Activated CD8-positive, alpha-beta T cell treated with anti-CD3 and anti-CD28 coated beads for 36 hours (primary cell): Measurements from ENCODE around the gene MAP4K2. TPM values are rescaled to one million over a fixed set of nuclear protein-coding genes. Genes with fewer than 3 reads are reported as not detected.

Experiments used
- ATAC-seq: fragments of 200-7000 bp; cut with Tn5 transposase; one replicate; pipeline ENCODE4 v1.10.0; 2021; ENCODE audit warnings: mild to moderate bottlenecking, moderate library complexity
- CTCF ChIA-PET: fragments of 350-600 bp; sonication (Branson Sonifier 250); formaldehyde crosslinking; loops from one replicate; lab custom pipeline; 2021; ENCODE audit warnings: antibody characterized with exemption; lab: Charles Lee
- POLR2A ChIA-PET: fragments of 350-600 bp; sonication (Branson Sonifier 250); formaldehyde crosslinking; loops from one replicate; lab custom pipeline; 2021; ENCODE audit warnings: antibody characterized with exemption; lab: Charles Lee
- DNase-seq: peaks from one replicate; pipeline ENCODE4 v3.0.0-alpha.2; 2020
- H3K27ac Mint-ChIP-seq: one replicate; pipeline ENCODE4 v1.8.0; 2021; ENCODE audit warnings: mild to moderate bottlenecking, mixed read lengths
- H3K27me3 Mint-ChIP-seq: one replicate; pipeline ENCODE4 v1.8.0; 2021; ENCODE audit warnings: mixed read lengths
- H3K36me3 Mint-ChIP-seq: one replicate; pipeline ENCODE4 v1.8.0; 2021; ENCODE audit warnings: low read depth, mixed read lengths
- H3K4me1 Mint-ChIP-seq: one replicate; pipeline ENCODE4 v1.8.0; 2021; ENCODE audit warnings: low read depth, mixed read lengths
- H3K4me3 Mint-ChIP-seq: one replicate; pipeline ENCODE4 v1.8.0; 2021; ENCODE audit warnings: mild to moderate bottlenecking, moderate library complexity, mixed read lengths
- H3K9me3 Mint-ChIP-seq: one replicate; pipeline ENCODE4 v1.8.0; 2021; ENCODE audit warnings: mixed read lengths
- CTCF ChIP-seq: fragments of 200-600 bp; IDR thresholded peaks from one replicate; pipeline ENCODE4 v1.8.0; 2022; ENCODE audit warnings: antibody characterized with exemption, mild to moderate bottlenecking
- intact Hi-C: fragments of 100-400 bp; cut with micrococcal nuclease; formaldehyde crosslinking; loops from one replicate; pipeline ENCODE4 v1.10.0; 2022
- total RNA-seq, 2 experiments: library from RNA; stranded (reverse); gene quantifications; one replicate each; pipeline ENCODE4 v1.2.3, GENCODE V29; 2021

Gene MAP4K2
- total RNA-seq, 2 experiments from 2014 or later, result 56.4 to 58.0 TPM

- H3K4me3 Mint-ChIP-seq, result no peak overlapping the region
- peak overlapping the region; percentile 25 for H3K27ac Mint-ChIP-seq
- ATAC-seq (no peak), DNase-seq (no peak)
- POLR2A ChIA-PET, result interaction anchor here (0.7 to 16.1 kb wide), 4 partner anchors 21 to 535 kb away, joined by 3 to 331 read pairs (median 4); partner anchors contain the start of genes PYGM and SF1
- CTCF ChIA-PET, result interaction anchor here (1.6 to 6.8 kb wide), 5 partner anchors 12 to 26 kb away, joined by 5 to 45 read pairs (median 7); no protein-coding TSS in a partner anchor
- H3K4me1 Mint-ChIP-seq, result peaks cover 27% of the 10 kb centered on the region
- intact Hi-C loops, result loop anchor here (10.0 kb wide), 1 partner anchor 62 kb away; no protein-coding TSS in a partner anchor
- no peaks in the 10 kb centered on the region for H3K27me3 Mint-ChIP-seq
- H3K36me3 Mint-ChIP-seq, result peaks cover 7% of the 10 kb centered on the region
- H3K9me3 Mint-ChIP-seq, result no peaks in the 10 kb centered on the region
- TF ChIP-seq CTCF, result no peak
These were observed 56.5 kb downstream of the MAP4K2 start for GRCh38 chr11:64746486-64746885.

GRCh38 chr11:64745521-64746328 lies 57.3 kb downstream of the MAP4K2 start:
- no peak for TF ChIP-seq CTCF
- intact Hi-C loops, result loop anchor here (10.0 kb wide), 1 partner anchor 61 kb away; no protein-coding TSS in a partner anchor
- Mint-ChIP-seq H3K36me3 (peaks cover 6% of the 10 kb centered on the region), H3K4me1 (peaks cover 25% of the 10 kb centered on the region), H3K4me3 (peak overlapping the region; percentile 73), H3K27me3 (no peaks in the 10 kb centered on the region), H3K27ac (peak overlapping the region; percentile 89), H3K9me3 (no peaks in the 10 kb centered on the region)
- ChIA-PET CTCF (interaction anchor here (1.6 to 6.8 kb wide), 8 partner anchors 12 to 56 kb away, joined by 4 to 54 read pairs (median 12); no protein-coding TSS in a partner anchor), POLR2A (interaction anchor here (0.7 to 16.1 kb wide), 5 partner anchors 22 to 253 kb away, joined by 3 to 331 read pairs (median 3); partner anchors contain the start of genes MEN1, PYGM and SF1)
- DNase-seq (peak; percentile 87), ATAC-seq (peak; percentile 61)

DNA sequence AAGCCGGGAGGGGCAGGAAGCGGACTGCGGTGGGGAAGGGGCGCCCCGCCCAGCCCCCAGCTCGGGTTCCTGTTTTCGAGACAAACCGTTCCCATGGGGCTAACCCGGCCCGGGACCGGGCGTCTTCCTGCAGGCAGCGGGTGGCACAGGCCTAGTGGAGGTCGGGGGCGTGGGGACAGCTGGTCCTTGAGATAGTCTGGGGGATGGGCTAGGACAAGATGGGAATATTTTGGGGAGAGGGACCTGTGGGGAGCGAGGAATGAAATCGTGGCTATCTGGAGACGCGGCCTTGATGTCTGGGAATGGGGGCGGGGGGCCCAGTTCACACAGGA lies 57.9 kb downstream of the MAP4K2 start:
- Mint-ChIP-seq H3K27ac (peak overlapping the region; percentile 89), H3K9me3 (no peaks in the 10 kb centered on the region), H3K4me3 (peak overlapping the region; percentile 73), H3K36me3 (peaks cover 2% of the 10 kb centered on the region), H3K27me3 (no peaks in the 10 kb centered on the region), H3K4me1 (peaks cover 21% of the 10 kb centered on the region)
- no peak for TF ChIP-seq CTCF
- DNase-seq (peak; percentile 78), ATAC-seq (peak; percentile 18)
- ChIA-PET CTCF (interaction anchor here (1.6 to 6.8 kb wide), 6 partner anchors 11 to 55 kb away, joined by 4 to 54 read pairs (median 22); no protein-coding TSS in a partner anchor), POLR2A (interaction anchor here (1.1 to 16.1 kb wide), 4 partner anchors 22 to 66 kb away, joined by 3 to 331 read pairs (median 3); partner anchors contain the start of genes MEN1, PYGM and SF1)
- intact Hi-C loops, result loop anchor here (10.0 kb wide), 1 partner anchor 60 kb away; no protein-coding TSS in a partner anchor

DNA sequence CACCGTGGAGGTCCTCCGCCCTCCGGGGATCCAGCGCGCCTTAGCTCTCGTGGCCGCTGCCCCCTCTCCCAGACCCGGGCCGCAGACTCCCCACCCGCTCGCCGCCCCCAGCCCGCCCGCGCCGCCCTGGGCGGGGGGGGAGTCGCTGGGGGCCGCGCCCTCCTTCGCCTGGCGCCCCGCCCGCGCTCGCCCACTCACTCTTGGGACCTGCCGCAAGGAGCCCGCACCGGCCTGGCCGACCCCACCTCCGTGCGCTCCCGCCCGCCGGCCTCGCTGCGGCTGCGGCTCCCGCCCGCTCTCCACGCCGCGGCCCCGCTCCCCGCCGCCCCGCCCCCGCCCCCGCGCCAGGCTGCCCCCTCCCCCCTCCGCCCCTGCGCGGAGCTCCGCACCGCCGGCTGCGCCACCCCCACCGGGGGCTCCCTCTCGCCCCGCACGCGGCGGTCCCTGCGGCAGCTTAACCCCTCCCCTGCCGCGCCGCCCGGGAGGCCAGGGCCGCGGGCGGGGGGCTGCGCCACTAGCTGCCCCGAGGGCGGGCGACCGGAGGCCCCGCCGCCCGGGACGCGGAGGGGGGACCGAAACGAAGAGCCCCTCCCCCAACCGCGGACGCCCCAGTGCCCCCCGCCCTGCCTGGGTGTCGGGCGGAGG lies 58.3 kb downstream of the MAP4K2 start:
- Mint-ChIP-seq H3K4me3 (peak overlapping the region; percentile 73), H3K4me1 (peaks cover 19% of the 10 kb centered on the region), H3K9me3 (no peaks in the 10 kb centered on the region), H3K36me3 (no peaks in the 10 kb centered on the region), H3K27ac (no peak overlapping the region), H3K27me3 (no peaks in the 10 kb centered on the region)
- DNase-seq (peak; percentile 40), ATAC-seq (no peak)
- ChIA-PET POLR2A (interaction anchor here (1.1 to 16.1 kb wide), 4 partner anchors 23 to 66 kb away, joined by 3 to 331 read pairs (median 3); partner anchors contain the start of genes MEN1, PYGM and SF1), CTCF (interaction anchor here (0.7 to 6.8 kb wide), 16 partner anchors 11 to 391 kb away, joined by 3 to 54 read pairs (median 5); partner anchors contain the start of genes EHD1, PYGM and SF1)
- intact Hi-C loops, result loop anchor here (10.0 kb wide), 1 partner anchor 60 kb away; no protein-coding TSS in a partner anchor
- no peak for TF ChIP-seq CTCF
